Liver (tissue), 3 donors: ENCODE results near the gene IARS2.

Experiments used
- ATF3 ChIP-seq: IDR thresholded peaks from 2 replicates; pipeline ENCODE4 v1.6.1; 2016; ENCODE audit warnings: antibody characterized with exemption
- CTCF ChIP-seq: fragments of 150-350 bp; IDR thresholded peaks from 2 replicates; pipeline ENCODE4 v1.5.1; 2017; ENCODE audit warnings: improper control_type of control experiment, low read depth, low read length; ENCODE audit not compliant: missing input control
- FOXA1 ChIP-seq: IDR thresholded peaks from 2 replicates; pipeline ENCODE4 v1.6.1; 2016; ENCODE audit warnings: antibody characterized with exemption
- MAX ChIP-seq: IDR thresholded peaks from 2 replicates; pipeline ENCODE4 v1.6.1; 2016; ENCODE audit warnings: antibody characterized with exemption
- RAD21 ChIP-seq, 2 donors: IDR thresholded peaks; 2 replicates each; pipeline ENCODE4 v1.6.1; 2016; ENCODE audit warnings: antibody characterized with exemption in 2 of 2, mild to moderate bottlenecking in 2 of 2
- SP1 ChIP-seq: IDR thresholded peaks from 2 replicates; pipeline ENCODE4 v1.6.1; 2018; ENCODE audit warnings: antibody characterized with exemption, mild to moderate bottlenecking
- donor health status: healthy.
- donor health status: healthy.

- TF ChIP-seq CTCF (no peak), RAD21 (IDR thresholded peaks at IDR 0.05) (no peak), SP1 (no peak), FOXA1 (no peak), MAX (no peak), ATF3 (no peak)
Measured at GRCh38 chr1:220076861-220077762, 16.8 kb upstream of the IARS2 start.
